ENCODE results near the gene PSMG2.

The PSMG2 gene

GRCh38 chr18:12767580-12768155, 64.8 kb downstream of the PSMG2 start:
- DNase-seq (ENCODE audit: insufficient read length, low spot score) (no peak), FAIRE-seq (no peak)
- no peak for TF ChIP-seq CTCF (IDR thresholded peaks at IDR 0.05; ENCODE audit: insufficient read depth, missing control alignments)

GRCh38 chr18:12768625-12769024, 65.8 kb downstream of the PSMG2 start:
- peak; percentile 72 for DNase-seq (ENCODE audit: insufficient read length, low spot score)
- FAIRE-seq = no peak
- TF ChIP-seq CTCF (IDR thresholded peaks at IDR 0.05; ENCODE audit: insufficient read depth, missing control alignments) = no peak

GRCh38 chr18:12769136-12769535, 66.3 kb downstream of the PSMG2 start:
- FAIRE-seq = no peak
- no peak for TF ChIP-seq CTCF (IDR thresholded peaks at IDR 0.05; ENCODE audit: insufficient read depth, missing control alignments)
- DNase-seq (ENCODE audit: insufficient read length, low spot score) = no peak

DNA sequence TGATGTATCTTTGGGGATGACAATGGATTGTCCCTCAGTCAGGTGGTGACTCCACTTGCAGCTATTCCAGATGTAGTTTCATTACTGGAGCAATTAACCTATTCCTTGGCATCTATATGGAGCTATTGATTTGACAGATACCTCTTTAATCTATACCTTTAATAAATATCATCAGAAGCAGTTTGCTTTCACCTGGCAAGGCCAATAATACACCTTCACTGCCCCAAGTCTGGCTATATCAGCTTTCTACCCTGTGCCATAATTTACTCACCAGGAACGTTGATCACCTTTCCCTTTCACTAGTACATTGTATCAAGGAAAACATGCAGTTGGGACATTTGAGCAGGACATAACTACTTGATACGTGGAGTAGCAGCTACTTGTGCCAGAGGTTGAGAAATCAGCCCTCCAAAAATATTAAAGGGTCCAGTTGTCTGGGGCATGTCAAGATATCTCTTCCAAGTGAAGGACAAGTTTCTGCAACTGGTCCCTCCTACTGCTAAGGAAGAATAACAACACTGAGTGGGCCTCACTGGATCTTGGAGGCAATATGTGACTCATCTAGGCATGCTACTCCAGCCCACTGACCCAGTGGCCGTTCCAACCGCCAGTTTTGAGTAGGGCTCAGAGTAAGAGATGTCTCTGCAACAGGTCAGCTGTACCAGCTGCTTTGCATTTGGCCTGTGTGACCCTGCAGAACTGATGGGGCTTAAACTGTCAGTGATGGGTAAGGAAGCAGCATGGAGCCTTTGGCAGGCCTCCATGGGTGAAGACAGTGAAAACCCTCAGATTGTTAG, 67.0 kb downstream of the PSMG2 start:
- FAIRE-seq (no peak), DNase-seq (ENCODE audit: insufficient read length, low spot score) (no peak)
- TF ChIP-seq CTCF (IDR thresholded peaks at IDR 0.05; ENCODE audit: insufficient read depth, missing control alignments) = no peak

DNA sequence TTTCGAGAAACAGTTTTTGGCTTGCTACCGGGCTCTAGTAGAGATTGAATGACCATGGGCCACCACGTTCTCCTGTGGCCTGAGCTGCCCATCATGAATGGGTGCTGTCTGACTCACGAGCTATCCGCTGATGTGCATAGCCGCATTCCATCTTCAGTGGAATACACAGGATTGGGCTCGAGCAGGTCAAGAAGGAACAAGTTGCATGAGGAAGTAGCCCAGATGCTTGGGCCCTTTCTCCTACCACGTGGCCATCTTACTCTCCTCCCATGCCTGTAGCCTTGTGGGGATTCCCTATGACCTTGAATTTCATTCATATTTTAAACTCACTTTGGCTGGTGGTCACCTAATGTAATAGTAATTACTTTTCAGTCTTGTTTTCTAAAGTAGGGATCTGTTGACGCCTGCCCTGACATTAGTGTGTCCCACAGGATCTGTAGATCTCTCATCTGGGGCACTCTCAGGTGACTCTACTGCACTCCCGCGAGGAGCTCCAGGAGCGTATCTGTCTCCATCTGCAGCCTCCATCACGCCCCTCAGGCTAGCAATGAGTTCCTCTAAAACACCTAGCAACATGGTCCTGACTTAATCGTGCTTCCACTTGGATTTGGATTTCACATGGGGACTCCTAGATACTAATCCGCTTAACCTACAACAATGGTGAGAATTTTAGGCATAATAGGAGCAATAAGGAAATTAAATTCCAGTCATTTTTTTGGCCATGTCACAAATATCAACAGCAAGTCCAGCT, 67.8 kb downstream of the PSMG2 start:
- no peak for DNase-seq (ENCODE audit: insufficient read length, low spot score)
- TF ChIP-seq CTCF (IDR thresholded peaks at IDR 0.05; ENCODE audit: insufficient read depth, missing control alignments) = no peak
- no peak for FAIRE-seq

GRCh38 chr18:12772111-12772510, 69.3 kb downstream of the PSMG2 start:
- FAIRE-seq (no peak), DNase-seq (ENCODE audit: insufficient read length, low spot score) (no peak)
- no peak for TF ChIP-seq CTCF (IDR thresholded peaks at IDR 0.05; ENCODE audit: insufficient read depth, missing control alignments)

Measured in D721Med (cell line).